ENCODE data around the gene UMODL1.
A peak's percentile ranks its signal among the peaks of the same experiment; 100 is the strongest.

Gene UMODL1

DNA sequence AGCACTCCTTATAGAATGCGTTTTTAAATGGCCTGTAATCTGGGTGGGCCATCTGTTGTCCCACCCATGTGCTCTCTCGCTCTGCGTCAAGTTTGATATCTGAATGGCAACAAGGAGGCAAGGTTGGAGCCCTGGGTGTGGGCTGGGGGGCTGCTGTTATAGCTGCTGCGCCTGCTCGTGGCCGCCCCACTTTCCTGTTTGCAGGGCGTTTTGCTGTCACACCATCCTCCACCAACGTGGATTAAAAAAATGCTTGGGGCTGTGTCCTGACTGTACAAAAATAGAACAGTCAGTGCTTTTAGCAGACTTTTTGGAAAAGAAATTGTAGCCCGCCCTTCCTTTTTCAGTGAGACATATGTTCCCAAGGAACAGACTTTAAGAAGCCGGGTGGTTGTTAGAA is 25.4 kb downstream of the UMODL1 start:
- no peak for DNase-seq (ENCODE audit: low read depth)

DNA sequence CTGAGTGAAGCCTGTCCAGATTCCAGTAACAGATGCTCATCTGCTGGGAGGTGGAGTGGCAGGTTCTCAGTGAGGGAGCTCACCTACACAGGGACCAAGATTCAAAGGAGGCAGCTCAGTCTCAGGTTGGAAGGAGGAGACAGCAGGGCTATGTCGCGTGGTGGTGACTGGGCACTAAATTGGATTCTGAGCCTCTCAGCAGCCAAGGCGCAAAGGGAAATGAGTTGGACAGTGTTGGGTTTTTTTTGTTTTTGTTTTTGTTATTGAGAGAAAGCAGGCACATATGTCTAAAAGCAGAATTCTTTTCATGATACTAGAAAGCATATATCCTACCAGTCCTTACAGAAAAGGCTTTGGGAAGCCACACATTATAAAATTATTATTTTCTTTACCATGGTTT is 26.2 kb downstream of the UMODL1 start:
- no peak for DNase-seq (ENCODE audit: low read depth)

GRCh38 chr21:42097860-42098454 is 26.8 kb downstream of the UMODL1 start:
- no peak for DNase-seq (ENCODE audit: low read depth)

DNA sequence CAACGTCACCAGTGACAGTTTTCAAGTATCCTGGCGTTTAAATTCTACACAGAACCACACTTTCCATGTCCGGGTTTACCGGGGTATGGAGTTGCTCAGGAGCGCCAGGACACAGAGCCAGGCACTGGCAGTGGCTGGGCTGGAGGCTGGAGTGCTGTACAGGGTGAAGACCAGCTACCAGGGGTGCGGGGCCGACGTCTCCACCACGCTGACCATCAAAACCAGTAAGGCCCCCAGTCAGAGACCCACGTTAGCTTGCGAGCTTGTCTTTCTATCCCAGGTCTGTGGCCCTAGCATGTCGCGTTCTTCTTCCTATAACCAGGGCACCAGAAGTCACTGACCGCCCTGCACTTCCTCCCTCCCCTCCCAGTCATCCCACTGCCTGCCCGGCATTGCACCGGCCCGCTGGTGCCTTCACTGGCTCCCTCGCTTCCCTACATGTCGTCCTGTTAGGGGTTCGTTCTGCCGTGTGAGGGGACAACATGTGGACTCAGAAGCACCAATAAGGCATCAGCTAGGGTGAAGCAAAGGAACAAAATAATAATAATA is 27.9 kb downstream of the UMODL1 start:
- no peak for DNase-seq (ENCODE audit: low read depth)

DNA sequence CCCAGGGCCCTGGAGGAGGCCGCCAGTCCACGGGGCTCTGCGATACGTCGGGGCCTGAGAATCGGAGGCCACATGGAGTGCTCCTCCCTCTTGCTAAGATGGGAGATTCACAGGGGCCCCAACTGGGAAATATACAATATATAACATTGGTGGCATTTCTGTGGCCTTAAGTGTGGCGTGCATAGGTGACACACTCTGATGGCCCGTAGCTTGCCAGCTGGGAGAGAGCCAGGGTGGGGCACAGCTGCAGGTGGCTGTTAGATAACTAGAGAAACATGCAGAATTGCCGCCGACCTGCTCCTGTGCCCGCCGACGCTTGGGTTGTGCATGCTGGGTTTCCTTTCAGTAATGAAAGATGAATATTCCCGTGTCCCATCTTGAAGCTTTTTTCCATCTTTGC is 30.1 kb downstream of the UMODL1 start:
- no peak for DNase-seq (ENCODE audit: low read depth)

- no peak for DNase-seq (ENCODE audit: low read depth)
These were observed 31.0 kb downstream of the UMODL1 start for GRCh38 chr21:42102076-42102475.

DNA sequence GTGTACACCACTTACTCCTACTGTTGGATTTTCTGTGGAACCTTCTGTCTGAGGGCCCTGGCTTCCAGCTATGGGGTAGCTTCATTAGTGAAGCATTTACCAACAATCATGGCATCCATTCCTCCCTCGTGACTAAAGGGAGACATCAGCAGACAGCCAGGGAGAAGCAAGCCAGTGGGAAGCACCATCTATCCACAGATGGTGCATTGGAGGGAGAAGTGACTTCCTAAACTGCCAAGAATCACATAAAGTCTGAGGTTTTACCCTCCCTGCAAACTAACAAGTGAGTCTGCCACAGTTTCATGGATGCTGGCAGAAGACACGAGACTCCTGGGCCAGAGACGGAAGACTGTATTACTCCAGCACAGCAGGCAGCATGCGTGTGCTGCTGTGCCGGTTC is 31.4 kb downstream of the UMODL1 start:
- DNase-seq (ENCODE audit: low read depth) = no peak

DNA sequence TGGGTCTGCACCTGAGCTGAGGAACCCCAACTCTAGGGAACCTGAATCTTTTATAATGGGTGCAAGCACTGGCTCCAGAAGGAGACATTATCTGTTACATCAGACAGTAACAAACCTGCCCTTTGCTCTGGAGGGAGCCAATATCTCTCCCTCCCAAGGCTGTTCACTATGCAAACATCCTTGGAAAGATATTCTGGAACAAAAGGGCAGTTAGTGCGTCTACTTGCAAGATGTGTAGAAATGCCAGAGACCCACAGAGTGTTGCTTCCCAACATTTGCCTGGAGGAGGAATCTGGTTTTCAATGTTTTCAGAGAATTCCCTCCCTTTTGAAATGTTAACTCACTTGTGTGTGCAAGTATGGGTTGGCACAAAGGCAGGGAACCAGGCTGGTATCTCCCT is 31.9 kb downstream of the UMODL1 start:
- no peak for DNase-seq (ENCODE audit: low read depth)

DNA sequence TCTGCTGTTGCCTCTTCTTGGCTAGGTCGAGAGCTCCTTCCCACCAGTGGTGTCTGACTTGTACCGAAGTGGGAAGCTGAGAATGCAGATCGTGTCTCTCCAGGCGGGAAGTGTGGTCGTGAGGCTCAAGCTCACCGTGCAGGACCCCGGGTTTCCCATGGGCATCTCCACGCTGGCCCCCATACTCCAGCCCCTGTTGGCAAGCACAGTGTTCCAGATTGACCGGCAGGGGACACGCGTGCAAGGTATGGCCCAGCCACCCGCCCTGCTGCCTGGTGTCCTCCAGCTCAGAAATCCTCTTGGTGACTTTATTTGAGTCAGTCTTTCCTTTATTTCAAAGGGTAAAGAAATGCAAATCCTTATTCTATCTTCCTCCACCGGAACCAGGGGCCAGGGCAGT is 32.7 kb downstream of the UMODL1 start:
- no peak for DNase-seq (ENCODE audit: low read depth)

DNA sequence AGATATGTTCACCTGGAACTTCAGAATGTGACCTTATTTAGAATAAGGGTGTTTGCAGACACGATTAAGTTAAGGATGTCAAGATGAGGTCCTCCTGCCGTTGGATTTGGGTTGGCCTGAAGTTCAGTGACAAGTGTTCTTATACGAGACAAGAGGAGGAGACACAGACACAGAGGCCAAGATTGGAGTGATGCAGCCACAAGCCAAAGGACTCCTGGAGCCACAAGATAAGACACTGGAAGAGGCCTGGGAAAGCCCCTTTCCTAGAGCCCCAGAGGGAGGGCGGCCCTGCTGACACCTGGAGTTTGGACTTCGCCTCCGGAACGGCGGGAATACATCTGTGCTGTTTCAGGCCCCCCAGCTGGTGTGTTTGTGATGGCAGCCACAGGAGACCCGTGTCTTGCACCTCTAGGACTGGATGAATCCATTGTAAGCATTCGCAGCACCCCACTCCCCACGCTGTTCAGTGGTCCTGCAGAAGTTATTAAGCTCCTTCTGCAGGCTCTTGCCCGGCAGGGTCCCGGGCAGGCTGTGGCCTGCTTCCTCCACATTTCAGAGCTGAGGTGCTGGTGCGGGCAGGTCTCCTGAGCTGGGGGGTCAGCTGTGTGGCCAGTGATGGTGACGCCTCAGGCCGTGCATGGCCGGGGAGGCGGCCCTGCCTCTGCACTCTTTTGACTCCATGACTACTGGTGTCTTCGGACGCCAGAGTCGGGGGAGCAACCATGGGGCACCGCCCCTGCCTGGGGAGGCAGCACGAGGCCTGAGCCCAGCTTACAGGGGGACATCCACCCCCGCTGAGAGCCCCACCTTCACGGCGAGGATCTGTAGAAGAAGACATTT is 34.6 kb downstream of the UMODL1 start:
- no peak for DNase-seq (ENCODE audit: low read depth)

DNA sequence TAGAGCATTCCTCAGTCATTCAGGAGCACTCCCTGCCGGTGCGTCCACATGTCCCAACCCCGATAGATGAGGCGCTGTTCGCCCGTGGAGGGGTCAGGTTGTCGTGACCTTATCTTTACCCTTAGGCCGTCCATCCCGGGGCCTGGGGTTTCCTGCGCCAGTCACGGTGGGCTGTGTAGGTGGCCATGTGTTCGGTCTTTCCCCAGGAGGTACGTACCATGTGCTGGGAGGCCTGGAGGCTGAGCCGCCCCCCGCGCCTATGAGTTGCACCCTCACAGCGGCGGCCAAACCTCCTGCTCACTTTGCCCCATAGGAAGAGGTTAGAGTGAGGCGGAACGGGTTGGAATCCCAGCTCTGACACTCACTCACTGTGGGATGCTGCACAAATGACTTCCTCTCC is 35.3 kb downstream of the UMODL1 start:
- no peak for DNase-seq (ENCODE audit: low read depth)

DNA sequence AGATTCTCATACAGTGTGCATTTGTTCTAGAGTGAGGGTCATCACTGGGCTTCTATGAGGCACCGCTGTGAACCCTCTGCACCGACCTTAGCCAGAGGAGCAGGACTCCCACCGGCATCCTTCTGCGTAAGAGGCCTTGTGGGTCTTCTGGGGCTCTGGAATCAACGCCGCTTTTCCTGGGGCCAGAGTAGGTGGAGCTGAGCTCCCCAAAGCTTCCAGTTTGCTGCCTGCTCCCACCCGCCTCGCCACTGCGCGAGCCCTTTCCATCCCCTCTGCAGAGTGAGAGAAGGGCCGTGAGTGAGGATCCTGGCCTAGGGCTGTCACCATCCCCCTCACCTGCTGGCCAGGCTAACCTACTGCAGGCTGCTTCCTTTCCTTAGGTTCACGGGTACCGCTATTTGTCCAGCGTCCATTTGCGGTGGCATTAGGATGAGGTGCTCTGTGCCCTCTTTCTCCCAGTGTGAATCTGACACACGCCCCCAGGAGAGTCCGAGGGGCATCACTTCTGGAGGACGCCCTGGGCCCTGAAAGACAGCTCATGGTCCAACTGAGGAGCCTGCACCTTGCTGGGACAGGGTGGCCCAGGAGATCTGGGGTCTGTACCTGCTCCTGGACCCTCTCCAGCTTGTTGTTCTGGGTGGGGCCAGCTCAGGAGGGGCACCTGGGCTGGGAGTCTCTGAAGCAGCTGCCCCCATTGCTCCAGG is 36.2 kb downstream of the UMODL1 start:
- DNase-seq (ENCODE audit: low read depth) = no peak

DNA sequence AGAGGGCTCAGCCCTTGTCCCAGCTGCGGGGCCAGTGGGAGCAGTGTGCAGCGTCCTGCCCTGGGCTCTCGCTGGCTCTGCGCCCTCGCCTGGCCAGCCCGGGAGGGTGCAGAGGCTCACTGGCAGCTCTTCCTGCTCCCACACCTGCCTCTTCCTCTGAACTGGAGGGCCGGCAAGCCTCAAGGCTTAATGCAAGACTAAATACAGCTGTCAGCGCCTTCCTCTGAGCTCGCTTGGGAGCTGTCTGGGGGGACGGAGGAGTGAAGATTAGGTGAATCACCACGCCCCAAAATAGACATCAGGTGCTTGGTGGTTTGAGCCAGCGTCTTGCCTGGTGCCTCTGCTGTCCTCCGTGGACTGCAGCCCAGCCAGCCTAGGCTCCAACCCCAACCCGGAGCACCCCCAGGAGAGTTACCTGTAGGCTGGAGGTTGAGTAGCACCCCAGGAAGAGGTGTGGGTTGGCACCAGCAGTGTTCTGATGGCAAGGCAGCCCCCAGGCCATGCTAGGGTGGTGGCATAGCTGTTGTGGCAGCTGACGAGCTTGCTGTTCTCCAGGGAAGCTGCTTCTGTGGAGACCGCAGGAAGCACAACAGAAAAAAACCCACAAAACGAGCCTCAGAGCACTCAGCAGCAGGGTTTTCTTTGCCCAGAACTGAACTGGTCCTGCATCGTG is 36.9 kb downstream of the UMODL1 start:
- peak; percentile 51 for DNase-seq (ENCODE audit: low read depth)

GRCh38 chr21:42108554-42109340 is 37.6 kb downstream of the UMODL1 start:
- no peak for DNase-seq (ENCODE audit: low read depth)

GRCh38 chr21:42109473-42109872 is 38.4 kb downstream of the UMODL1 start:
- no peak for DNase-seq (ENCODE audit: low read depth)

DNA sequence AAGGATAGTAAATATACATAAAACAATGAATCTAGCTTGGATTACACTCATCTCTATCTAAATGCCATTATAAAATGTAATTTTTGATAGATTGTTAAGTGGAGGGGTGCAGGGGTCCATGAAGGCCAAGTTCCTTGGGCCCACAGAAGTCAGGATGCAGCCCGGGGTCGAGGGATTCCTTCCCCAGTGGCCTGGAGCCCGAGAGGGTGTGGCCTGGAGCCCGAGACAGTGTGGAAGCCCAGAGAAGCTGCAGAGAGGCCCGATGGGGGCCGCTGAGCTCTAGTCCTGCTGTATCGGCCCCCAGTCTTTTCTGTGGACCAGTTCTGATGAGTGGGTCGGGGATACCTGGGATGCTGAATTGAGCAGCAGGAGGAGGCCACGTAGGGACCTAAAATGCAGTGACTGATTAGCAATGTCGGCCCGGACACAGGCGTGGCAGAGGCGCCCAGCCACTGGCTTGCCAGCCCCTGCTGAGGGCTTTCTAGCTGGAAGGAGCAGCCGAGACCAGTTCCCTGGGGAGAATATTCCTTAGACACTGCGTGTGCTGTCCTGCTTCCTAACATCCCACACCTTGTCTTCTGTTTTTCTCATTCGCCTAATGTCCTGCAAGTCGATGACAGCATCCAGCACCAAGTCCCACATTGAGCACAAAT is 38.9 kb downstream of the UMODL1 start:
- DNase-seq (ENCODE audit: low read depth) = no peak

DNA sequence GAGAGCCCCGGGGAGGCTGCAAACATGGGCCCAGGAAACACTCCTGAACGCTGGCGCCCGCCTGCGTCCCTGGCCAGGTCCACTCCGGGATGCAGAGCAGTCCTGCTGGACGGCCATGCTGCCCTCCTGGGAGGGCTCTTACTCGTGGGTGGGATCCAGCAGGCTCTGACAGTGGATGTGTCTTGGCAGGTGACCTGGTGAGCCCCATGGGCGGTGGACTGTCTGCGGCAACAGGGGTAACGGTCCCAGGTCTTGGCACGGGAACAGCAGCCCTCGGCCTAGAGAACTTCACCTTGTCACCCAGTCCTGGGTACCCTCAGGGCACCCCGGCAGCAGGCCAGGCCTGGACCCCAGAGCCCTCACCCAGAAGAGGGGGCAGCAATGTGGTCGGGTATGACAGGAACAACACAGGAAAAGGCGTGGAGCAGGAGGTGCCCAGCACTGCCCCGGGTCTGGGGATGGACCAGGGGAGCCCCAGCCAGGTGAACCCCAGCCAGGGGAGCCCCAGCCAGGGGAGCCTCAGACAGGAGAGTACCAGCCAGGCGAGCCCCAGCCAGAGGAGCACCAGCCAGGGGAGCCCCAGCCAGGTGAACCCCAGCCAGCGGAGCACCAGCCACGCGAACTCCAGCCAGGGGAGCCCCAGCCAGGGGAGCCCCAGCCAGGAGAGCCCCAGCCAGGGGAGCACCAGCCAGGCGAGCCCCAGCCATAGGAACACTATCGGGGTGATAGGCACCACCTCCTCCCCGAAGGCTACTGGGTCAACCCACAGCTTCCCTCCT is 39.8 kb downstream of the UMODL1 start:
- DNase-seq (ENCODE audit: low read depth) = no peak

GRCh38 chr21:42111470-42111743 is 40.3 kb downstream of the UMODL1 start:
- DNase-seq (ENCODE audit: low read depth) = no peak

GRCh38 chr21:42111811-42112210 is 40.7 kb downstream of the UMODL1 start:
- DNase-seq (ENCODE audit: low read depth) = no peak

GRCh38 chr21:42112238-42112637 is 41.1 kb downstream of the UMODL1 start:
- no peak for DNase-seq (ENCODE audit: low read depth)

DNA sequence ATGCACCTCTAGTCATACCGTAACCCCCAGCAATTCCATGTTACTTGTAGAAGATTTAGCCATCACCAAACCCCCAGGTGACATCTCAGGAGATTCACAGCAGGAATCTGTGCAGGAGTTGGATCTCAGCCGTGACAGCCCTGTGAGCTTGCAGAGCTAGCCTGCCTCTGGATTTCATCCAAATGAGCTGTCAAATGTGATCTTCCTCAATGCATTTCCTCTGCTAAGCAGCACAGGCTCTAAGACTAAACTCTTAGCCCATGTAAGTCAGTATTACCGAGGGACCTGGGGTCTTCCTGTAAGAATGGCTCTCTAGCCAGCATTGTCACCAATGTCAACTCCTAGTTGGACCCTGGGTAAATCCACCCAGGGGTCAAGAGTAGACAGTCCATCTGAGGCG is 41.7 kb downstream of the UMODL1 start:
- no peak for DNase-seq (ENCODE audit: low read depth)

Measured in stimulated activated CD8-positive, alpha-beta memory T cell treated with anti-CD3 and anti-CD28 coated beads, Interleukin-4, amount 100 ng/mL, for 24 hours (primary cell).